KBM-7 (cell line): ENCODE results near the gene SMIM28.
"Not testable (repeated sequence)": the region's sequence is repeated elsewhere in the genome, so short reads cannot be mapped to it uniquely, and the experiment has no call there.

Source experiments
- DNase-seq: peaks from one replicate; pipeline ENCODE4 v3.0.0-alpha.2; 2015
- in situ Hi-C: fragments of 300-500 bp; cut with MboI; formaldehyde crosslinking; loops from 2 replicates; pipeline ENCODE4 v1.14.3; 2020; ENCODE audit warnings: low sequenced_read_pairs, low pct_unique_long_range_greater_than_20kb, mixed read lengths

The SMIM28 gene

DNA sequence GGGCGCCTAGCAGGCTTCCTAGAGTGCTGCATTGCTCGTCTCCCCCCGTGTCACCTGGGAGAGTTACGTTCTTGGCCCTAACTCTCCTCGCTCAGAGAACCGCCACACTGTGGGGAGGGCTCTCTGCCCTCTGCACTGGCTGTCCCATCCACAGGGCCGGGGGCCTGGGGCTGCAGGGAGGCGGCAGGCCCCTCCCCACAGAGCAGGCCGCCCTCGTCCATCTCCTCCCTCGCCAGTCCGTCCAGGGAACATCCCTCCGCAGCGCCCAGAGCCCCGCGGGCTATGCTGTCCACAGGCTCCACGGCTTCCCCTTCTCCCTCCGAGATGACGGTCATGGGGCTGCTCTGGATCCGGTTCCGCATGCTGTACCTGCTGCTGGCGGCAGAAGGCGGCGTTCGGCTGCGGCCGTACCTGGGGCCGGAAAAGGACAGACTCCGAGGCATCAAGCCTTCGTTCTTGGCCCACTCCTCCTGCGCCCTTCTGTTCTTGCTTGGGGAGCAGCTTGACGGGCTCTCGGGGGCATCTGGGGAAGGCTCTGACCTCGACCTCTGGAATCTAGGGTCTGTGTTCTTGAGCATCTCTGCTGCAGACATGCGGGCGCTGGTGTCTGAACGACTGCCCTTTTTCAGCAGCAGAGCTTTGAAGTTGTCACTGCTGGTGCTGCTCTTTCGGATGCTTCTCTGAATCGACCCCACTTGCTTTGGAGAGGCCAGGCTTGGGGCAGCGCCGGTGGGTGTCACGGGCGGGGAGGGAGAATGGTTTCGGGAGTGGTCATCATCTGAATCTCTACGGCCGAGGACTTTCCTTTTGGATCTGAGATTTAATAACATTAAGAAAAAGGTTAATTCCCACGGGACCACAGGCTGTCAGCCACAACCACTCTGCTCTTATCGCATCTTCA, 46.5 kb downstream of the SMIM28 start:
- no peak for DNase-seq

DNA sequence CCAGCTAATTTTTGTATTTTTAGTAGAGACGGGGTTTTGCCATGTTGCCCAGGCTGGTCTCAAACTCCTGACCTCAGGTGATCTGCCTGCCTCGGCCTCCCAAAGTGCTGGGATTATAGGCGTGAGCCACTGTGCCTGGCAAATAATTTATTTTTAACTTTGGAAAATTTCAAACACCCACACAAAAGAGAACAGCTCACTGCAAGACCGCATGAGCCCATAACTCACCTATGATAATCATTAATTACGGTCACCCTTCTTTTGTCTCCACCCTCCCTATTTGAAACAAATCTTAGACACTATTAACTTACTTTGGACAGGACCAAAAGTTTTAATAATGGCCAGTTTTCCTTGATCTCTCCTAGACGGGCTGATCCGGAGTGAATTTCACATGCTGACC, 47.6 kb downstream of the SMIM28 start:
- in situ Hi-C loops, DNase-seq: not testable (repeated sequence)

More for the DNA sequence above, 46.5 kb downstream of the SMIM28 start:
- in situ Hi-C loops = no loop called here

DNA sequence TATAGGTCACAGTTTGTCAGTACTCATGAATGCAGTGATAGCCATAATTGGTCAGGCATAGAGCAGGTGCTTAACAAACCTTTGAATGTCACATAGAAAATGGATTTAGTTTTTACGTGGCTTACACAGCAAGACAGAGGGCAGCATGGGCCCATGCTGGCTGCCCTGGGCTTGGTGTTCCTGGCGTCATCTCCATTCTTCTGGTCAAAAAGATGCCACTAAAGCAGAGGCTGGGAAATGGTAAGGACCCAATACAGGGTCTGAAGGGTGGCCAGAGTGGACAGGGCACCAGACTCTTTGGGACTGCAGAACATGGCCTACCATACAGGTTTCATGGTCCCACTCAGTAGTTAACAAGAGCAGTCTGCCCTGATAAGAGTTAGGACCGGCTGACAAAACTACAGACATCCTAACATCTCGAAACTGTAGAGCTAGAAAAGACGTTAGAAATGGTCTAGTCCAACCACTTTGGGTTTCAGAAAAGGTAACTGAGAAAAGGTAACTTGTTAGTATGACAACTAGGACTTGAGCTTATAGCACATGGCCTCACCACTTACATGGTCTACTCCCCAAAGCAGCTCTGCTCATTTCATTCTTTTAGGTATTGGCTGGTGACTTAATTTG, 48.9 kb downstream of the SMIM28 start:
- DNase-seq = no peak
- in situ Hi-C loops = no loop called here

DNA sequence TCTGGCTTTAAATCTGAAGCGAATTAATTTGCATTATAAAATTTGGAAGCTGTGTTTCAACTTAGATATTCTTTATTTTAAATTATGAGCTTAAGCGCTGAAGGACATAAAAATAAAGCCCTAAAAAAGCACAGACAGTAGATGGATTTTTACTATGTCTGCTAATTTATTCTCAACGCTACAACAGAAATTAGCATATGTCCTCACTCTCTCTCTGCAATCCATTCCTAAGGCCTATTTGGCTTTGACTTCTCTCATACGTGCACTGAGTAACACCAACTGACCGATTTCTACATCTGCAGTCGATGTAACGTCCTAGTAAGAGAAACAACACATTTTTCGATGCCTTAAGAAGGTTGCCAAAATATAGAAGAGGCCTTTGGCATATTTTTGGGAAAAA, 50.0 kb downstream of the SMIM28 start:
- in situ Hi-C loops = no loop called here
- DNase-seq = no peak

DNA sequence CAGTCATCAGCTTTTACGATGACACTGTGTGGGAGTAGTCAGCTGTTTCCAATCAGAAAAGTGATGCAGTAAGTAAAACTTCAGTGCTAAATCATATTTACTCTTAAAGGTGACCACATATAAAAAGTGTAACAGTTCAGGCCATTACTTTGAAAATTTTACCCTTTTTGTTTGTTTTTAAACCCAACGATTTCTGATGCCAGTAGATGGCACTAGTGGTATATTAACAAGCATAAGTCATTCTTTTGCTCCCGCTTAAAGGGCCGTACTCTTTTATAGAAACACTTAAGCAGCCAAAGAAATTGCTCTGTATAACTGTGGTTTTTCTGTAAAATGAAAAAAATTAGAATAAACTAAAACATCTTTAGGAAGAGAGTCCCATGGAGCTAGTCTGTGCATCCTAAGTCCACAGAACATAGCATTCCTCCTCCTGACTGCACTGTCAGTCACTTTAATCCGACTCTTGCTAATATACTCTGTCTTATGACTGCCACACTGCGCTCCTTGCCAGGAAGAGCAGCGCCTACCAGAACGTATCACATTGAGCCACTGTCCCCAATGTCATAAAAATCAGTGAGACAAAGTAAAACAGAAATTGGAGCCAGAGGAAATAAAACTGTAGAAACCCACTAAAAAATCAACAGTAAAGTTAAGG, 51.4 kb downstream of the SMIM28 start:
- in situ Hi-C loops = no loop called here
- peak; percentile 69 for DNase-seq

DNA sequence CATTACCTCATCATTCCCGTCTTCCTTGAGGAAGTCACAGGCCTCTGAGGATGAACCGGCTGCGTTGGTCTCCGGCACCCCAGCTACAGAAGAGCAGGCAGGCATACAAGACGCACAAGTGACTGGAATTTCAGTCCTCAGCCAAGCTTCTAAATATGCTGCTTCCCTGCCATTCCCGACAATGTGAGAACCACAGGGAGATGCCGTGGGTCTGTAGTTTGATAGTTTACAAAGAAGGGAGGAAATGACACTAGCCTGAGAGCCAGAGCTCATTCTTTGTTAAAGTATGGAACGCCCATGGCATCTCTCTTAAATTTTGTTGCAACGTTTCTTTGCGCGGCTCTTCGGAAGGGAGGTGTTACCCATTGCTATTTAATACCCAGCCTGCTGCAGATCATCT, 52.1 kb downstream of the SMIM28 start:
- no peak for DNase-seq
- in situ Hi-C loops = no loop called here

DNA sequence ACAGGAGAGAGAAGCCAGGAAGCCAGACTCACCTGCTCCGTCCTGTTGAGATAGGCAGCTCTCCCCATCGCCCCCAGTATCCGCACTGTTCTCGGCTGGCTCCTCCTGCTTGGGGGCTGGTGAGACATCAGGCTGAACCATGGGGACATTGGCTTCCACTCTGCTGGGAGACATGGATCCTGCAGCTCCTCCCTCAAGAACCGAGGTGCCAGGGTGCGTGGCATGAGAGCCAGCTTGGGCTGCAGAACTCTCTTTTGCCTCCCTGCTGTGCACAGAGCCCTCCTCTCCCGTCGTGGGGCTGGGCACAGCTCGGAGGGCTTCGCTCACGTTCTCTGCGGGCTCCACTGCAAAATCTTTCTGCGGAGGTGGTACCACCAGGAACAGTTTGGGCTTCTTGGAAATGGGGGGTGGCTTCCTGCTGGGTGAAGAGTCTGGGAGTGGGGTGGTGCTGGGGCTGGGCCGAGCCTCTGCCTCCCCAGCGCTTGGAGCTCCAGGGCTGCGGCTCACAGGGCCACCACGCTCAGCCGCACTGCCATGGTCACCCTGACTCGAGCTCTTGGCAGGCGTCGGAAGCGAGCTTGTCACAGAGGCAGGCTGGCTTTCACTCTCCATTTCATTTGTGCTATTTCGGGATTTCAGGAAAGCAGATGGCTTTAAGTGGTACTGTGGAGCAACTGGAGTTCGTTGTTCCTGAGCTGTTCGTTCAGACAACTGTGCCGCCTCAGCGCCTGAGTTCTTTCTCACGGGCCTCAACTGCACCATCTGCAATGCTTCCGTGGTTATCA, 52.8 kb downstream of the SMIM28 start:
- in situ Hi-C loops = no loop called here
- DNase-seq = no peak

DNA sequence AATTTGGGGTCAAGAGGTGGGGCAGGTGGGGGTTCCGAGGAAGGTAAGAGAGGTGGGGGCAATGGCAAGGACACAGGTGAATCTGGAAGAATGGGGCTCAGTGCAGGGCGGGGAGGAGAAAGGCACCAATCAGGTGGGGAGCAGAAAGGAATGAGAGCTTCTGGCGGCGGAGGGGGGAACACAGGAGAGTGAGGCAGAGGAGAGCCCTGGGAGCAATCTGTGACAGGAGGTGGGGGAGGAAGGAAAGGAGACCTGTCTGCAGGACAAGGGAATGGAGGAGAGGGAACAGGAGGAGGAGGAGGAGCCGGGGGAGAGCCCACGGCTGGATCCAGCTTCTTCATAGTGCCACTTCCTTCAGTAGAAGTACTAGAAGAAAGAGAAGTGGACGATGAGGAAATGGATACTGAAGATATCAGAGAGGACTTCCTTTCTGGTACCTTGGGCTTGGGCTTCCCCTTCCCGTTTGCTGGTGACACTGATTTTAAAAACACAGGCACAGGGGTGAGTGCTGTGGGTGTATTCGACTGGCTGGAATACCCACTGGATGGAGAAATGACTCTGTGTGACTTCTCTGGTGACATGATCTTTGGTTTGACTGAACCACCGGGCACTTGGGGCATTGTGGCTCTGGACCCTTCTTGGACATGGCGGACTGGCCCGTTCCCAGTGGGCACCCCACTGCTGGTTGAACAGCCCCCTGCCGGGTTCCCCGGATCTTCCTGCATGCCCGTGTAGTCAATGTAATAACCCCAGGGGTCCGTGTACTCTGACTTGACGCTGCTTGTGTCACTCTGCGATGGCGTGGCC, 53.8 kb downstream of the SMIM28 start:
- in situ Hi-C loops = no loop called here
- DNase-seq = peak; percentile 49

DNA sequence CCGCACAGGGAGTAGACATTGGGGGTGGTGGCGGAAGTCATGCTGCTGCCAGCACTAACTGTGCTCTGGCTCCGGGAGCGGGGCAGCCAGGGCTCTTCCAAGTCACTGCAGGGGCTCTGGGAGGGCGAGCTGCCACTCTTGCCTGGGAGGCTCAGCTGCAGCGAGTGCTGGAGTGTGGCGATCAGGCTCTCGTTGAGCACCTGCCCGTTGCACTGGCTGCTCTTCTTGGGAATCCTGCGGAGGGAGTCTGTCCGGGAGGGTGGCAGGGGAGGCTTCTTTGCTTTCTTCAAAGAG, 54.3 kb downstream of the SMIM28 start:
- no peak for DNase-seq
- in situ Hi-C loops = no loop called here
